Putamen (tissue), 1 donor: Measurements from ENCODE around the gene LRRC23.

Source experiments
- DNase-seq: peaks from one replicate; pipeline ENCODE4 v3.0.0-alpha.2; 2016; ENCODE audit warnings: low spot score

LRRC23 gene

DNA sequence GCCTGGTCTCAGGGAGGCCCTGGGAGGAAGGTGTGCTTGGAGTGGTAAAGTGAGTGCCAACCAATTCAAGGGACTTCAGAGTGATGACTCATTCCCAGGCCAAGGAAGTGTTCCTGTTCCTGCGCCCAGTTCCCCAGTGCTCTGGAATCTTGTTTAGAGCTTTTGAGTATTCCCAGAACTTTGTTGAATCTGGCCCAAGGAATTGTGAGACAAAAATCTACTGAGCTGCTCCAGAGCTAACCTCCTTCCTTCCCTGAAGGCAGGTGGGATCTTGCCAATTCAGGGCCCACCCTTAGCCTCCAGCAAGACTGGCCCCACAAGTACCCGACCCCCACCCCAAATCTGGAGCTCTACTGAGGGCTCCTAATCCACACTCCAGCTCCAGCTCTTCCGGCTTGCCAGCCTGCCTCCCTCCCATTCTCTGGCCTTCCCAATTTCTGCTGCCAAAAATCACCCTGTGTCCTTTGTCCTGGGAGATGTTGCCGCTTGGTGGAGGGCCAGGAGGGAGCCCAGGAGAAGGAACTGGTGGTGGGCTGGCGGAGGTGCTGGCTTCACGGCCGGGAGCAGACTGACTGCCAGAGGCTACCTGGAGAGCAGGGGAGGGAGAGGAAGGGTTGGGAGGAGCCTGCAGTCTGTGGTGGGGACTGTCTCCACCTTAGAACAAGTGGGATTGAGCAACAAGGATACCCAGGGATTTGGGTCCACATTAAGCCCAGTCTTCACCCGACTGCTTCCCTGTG lies 21.1 kb downstream of the LRRC23 start:
- peak; percentile 61 for DNase-seq

DNA sequence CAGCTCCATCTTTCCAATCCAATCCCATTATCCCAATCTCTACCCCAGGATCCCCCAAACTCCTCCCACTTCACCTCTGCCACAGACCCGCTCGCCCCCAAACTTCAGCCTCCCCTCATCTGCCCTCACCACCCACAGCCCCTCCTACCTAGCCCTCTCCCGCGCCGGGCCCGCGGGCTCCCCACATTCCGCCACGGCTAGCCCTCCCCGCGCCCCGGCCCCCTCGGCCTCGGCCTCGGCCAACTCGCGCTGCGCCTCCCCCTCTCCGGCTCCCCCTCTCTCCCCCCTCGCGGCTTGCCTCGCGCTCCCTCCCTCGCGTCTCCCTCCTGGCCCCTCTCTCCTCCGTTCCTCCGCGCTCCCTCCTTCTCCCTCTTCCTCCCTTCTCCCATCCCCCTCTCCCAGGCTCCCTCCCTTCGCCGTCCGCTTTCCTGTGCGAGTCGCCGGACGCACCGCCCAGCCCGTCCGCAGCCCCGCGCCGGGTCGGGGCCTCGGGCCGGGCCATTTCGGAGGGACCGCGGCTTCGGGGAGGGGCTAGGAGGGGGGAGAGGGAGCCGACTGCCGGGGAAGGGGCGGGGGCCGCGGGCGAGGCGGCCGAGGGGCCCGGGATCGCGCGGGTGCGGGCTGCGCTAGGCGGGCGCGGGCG lies 22.9 kb downstream of the LRRC23 start, which contains the start of gene ATN1:
ATN1 (plus strand) TSS at position 581 of the 643 bp plus-strand sequence. CDS start 6,043 bp downstream, outside the sequence.
- peak; percentile 85 for DNase-seq

DNA sequence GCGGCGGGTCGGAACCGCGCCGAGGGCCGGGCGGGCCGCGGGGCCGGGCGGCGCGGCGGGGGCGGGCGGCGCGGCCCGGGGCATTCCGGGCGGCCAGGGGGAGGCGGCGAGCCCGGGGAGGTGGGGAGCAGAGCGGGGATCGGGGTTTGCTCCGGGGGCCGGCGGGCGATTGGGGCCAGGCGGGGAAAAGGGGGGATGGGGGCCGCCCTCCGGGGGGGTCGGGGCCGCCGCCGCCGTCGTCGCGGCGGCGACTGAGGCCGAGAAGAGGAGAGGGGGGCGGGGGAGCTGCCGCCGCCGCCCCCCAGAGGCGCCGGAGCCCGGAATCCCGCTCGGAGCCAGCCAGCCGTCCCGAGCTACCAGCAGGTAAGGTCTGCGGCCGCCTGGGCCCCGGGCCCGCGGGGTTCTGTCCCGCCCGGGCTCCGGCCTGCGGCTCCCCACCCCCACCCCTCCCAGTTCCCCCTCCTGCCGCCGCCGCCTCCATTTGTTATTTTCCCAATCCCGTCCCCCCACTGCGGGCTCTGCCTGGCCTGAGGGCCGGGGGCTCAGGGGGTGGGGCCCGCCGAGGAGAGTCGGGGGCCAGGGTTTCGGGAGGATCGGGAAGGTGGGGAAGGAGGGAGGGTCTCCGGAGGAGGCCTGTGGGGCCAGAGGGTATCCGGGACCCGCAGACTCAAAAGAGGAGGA lies 23.5 kb downstream of the LRRC23 start:
- no peak for DNase-seq

DNA sequence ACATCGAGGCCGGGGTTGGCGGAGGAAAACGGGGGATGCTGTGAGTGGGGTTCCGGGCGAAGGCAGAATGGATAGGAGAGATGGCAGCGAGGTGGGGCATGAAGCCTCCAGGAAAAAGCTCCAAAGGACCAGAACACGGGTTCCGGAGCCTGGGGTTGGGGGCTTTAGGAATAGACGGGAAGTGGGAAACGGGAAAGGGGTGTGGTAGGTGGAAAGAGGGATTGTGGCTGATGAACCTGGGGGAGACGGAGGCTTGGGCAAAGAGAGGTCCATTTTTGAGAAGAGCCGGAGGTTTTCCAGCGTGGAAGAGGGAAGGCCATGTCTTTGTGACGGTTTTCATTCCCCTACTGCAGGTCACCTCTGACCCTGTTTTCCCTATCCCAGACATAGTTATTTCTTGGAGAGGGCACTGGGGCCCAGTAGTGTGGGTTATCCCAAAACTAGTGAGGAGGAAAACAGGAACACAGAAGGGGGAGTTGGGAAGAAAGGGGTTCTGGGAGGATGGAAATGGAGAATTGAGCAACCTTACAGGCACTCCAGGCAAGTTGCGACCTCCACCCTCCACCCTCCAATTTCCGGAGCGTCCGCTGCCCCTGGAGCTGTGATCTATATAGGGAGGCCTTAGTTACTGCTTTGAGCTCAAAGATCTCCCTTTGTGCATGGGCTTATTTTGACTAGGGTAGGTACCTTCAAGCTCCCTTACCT lies 24.2 kb downstream of the LRRC23 start:
- no peak for DNase-seq

DNA sequence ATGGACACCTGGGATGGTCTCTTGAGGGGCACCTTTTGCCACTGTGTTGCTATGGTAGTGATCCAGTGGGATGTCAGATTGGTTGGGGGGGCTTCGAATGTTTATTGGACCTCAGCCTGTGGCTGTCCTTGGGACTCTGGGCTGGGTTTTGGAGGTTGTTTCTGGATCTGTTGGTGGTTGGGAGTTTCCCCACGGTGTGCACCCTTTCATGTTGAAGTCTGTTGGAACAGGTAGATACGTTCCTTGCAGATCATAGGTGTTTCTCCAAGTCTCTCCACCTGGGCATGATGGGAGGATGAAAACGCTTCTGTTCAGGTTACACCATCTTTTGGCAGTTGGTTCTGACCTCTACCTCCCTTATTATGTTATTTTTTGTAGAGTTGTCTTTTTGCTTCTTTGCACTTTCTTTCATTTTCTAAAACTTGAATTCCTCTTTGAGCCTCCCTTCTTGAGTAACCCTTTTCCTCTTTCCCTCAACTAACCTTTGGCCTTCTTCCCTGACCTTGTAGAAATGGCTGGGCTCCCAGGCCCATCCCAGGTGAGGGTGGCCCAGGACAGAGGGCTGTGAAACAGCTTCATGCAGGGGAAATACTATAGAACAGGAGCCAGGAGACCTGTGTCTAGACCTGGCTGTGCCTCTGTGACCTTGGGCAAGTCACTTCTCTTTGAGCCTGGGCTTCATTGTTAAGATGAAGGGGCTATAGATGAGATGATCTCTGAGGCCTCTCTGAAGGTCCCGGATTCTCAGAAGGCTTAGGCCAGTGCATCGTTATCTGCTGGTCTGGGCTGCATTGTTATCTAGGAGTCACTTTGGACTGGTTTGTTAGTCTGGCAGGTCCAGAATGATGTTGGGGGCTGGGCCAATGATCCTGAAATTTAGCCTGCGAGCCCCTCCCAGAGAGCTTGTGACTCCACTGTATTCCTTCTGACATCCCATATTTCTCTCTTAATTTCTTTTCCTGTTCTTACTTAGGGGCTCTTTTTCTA lies 25.1 kb downstream of the LRRC23 start:
- no peak for DNase-seq

DNA sequence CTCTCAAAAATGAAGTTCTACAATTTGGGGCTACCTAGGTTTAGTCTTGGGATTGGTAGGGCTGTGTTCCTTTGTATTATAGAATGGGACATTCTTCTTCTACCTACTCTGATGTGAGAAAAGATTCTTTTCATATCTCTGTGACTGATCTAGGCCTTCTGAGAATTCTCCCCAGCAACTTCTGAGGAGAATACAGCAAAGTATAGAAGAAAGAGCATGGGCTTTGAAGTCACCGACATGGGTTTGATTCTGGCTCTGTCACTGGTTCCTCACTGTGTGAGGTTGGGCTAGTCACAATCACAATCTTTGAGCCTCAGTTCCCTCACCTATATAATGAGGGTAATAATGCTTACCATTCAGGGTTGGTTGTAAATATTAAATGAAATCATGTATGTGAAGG lies 28.1 kb downstream of the LRRC23 start:
- no peak for DNase-seq

DNA sequence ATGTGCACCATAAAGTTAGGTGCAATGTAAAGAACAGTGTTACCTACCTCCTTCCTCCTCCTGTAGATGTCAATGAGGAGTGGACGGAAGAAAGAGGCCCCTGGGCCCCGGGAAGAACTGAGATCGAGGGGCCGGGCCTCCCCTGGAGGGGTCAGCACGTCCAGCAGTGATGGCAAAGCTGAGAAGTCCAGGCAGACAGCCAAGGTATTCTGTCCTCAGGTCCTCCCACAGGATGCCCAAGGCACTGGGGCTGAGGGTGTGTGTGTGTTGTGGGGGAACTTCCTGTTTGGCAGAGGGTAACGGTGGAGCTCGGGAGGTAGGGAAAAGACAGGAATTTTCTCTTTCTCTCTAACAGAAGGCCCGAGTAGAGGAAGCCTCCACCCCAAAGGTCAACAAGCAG lies 29.5 kb downstream of the LRRC23 start:
- DNase-seq = no peak

DNA sequence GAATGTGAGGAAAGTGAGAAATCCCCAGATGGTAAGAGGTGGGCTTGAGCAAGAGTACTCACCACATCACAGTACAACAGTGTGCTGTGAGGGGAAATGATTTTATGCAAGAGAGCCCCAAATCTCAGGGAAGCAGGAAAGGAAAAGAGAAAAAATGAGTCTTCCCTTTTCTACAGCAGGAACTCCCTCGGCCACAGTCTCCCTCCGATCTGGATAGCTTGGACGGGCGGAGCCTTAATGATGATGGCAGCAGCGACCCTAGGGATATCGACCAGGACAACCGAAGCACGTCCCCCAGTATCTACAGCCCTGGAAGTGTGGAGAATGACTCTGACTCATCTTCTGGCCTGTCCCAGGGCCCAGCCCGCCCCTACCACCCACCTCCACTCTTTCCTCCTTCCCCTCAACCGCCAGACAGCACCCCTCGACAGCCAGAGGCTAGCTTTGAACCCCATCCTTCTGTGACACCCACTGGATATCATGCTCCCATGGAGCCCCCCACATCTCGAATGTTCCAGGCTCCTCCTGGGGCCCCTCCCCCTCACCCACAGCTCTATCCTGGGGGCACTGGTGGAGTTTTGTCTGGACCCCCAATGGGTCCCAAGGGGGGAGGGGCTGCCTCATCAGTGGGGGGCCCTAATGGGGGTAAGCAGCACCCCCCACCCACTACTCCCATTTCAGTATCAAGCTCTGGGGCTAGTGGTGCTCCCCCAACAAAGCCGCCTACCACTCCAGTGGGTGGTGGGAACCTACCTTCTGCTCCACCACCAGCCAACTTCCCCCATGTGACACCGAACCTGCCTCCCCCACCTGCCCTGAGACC lies 31.0 kb downstream of the LRRC23 start:
- DNase-seq = no peak

DNA sequence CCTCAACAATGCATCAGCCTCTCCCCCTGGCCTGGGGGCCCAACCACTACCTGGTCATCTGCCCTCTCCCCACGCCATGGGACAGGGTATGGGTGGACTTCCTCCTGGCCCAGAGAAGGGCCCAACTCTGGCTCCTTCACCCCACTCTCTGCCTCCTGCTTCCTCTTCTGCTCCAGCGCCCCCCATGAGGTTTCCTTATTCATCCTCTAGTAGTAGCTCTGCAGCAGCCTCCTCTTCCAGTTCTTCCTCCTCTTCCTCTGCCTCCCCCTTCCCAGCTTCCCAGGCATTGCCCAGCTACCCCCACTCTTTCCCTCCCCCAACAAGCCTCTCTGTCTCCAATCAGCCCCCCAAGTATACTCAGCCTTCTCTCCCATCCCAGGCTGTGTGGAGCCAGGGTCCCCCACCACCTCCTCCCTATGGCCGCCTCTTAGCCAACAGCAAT lies 31.6 kb downstream of the LRRC23 start:
- no peak for DNase-seq

DNA sequence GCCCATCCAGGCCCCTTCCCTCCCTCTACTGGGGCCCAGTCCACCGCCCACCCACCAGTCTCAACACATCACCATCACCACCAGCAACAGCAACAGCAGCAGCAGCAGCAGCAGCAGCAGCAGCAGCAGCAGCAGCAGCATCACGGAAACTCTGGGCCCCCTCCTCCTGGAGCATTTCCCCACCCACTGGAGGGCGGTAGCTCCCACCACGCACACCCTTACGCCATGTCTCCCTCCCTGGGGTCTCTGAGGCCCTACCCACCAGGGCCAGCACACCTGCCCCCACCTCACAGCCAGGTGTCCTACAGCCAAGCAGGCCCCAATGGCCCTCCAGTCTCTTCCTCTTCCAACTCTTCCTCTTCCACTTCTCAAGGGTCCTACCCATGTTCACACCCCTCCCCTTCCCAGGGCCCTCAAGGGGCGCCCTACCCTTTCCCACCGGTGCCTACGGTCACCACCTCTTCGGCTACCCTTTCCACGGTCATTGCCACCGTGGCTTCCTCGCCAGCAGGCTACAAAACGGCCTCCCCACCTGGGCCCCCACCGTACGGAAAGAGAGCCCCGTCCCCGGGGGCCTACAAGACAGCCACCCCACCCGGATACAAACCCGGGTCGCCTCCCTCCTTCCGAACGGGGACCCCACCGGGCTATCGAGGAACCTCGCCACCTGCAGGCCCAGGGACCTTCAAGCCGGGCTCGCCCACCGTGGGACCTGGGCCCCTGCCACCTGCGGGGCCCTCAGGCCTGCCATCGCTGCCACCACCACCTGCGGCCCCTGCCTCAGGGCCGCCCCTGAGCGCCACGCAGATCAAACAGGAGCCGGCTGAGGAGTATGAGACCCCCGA lies 32.2 kb downstream of the LRRC23 start:
- DNase-seq = no peak

DNA sequence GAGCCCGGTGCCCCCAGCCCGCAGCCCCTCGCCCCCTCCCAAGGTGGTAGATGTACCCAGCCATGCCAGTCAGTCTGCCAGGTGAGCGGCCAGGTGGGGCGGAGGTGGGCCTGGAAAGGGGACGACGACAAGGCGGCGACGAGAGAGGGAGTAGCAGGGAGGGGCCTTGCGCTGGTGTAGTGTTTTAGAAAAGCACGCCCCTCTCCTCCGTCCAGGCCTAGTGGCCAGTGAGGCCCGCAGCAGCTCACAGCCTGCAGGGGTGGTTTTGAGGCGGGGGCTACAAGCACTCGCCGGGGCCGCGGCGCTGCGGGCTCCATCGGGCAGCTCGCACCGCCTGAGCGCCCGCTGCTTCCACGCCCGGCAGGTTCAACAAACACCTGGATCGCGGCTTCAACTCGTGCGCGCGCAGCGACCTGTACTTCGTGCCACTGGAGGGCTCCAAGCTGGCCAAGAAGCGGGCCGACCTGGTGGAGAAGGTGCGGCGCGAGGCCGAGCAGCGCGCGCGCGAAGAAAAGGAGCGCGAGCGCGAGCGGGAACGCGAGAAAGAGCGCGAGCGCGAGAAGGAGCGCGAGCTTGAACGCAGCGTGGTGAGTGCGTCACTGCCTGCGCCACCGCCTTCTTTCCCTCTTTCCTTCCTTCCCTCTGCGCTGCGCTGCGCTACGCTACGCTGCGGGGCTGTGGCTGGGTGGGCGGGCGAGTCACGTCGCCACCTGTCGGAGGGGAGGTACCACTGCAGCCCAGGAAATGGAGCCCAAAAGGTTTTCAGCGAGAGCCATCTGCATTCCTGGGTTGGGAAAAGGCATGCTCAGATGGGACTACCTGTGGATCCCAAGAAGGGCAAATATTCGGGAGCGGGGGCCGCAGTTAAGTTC lies 33.1 kb downstream of the LRRC23 start:
- peak; percentile 96 for DNase-seq

DNA sequence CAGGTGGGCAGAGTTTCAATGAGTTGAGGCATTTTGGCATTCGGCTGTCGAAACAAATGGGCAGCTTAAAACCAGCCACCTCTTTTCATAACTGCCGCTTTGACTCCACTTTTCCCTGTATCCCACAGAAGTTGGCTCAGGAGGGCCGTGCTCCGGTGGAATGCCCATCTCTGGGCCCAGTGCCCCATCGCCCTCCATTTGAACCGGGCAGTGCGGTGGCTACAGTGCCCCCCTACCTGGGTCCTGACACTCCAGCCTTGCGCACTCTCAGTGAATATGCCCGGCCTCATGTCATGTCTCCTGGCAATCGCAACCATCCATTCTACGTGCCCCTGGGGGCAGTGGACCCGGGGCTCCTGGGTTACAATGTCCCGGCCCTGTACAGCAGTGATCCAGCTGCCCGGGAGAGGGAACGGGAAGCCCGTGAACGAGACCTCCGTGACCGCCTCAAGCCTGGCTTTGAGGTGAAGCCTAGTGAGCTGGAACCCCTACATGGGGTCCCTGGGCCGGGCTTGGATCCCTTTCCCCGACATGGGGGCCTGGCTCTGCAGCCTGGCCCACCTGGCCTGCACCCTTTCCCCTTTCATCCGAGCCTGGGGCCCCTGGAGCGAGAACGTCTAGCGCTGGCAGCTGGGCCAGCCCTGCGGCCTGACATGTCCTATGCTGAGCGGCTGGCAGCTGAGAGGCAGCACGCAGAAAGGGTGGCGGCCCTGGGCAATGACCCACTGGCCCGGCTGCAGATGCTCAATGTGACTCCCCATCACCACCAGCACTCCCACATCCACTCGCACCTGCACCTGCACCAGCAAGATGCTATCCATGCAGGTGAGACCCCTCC lies 34.0 kb downstream of the LRRC23 start:
- no peak for DNase-seq

DNA sequence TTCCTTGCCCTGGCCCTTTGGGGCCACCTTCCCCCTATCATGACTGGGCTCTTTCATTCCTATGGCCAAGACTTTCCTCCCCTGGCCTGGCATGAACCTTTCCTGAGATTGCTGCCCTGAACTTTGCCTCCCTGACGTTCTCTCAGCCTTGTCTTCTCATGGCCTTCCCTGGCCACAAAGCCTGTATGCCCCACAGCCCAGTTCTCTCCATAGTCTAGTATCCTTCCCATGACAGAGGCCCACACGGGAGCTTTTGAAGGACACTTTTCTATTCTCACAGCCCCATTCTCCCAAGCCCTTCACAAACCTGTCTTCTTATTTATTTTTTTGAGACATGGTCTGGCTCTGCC lies 34.5 kb downstream of the LRRC23 start:
- no peak for DNase-seq

DNA sequence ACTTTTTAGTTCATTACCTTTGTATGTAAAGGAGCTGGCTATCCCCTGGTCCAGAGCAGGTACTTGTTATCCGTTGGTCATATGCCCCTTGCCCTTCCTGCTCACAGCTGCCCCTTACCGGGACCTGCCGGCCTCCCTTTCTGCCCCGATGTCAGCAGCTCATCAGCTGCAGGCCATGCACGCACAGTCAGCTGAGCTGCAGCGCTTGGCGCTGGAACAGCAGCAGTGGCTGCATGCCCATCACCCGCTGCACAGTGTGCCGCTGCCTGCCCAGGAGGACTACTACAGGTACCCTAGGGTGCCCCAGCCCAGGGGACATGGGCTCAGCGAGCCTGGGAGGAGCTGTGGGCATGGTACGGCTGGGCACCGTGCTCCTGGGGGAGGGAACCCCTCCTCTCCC lies 36.6 kb downstream of the LRRC23 start:
- DNase-seq = no peak

DNA sequence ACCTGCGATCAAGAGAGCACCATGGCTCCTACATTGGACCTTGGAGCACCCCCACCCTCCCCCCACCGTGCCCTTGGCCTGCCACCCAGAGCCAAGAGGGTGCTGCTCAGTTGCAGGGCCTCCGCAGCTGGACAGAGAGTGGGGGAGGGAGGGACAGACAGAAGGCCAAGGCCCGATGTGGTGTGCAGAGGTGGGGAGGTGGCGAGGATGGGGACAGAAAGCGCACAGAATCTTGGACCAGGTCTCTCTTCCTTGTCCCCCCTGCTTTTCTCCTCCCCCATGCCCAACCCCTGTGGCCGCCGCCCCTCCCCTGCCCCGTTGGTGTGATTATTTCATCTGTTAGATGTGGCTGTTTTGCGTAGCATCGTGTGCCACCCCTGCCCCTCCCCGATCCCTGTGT lies 37.2 kb downstream of the LRRC23 start:
- no peak for DNase-seq

DNA sequence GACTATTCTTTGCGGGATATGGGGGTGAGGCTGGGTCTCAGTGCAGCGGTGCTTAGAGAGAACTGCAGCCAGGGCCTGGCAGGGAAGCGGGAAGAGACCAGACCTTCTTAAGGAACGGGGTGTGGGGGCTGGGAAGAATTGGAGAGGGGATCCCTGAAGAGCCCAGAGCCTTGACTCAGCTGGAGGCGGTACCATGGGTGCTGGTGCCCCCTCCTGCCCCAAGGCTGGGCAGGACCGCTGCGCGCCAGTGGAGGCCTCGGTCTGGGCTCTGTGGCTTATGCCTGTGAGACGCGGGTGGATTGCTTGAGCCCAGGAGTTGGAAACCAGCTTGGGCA lies 37.7 kb downstream of the LRRC23 start:
- DNase-seq = no peak

DNA sequence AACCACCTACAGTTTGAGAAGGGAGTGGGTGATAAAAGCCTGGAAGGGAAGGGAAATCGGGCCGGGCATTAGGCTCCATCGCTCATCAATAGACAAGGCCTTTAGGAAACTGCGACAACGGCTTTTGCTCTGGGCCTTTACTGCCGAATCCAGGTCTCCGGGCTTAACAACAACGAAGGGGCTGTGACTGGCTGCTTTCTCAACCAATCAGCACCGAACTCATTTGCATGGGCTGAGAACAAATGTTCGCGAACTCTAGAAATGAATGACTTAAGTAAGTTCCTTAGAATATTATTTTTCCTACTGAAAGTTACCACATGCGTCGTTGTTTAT lies 38.7 kb downstream of the LRRC23 start:
- peak; percentile 96 for DNase-seq
